Left lung (tissue), 10 donors: ENCODE data around the gene GHRL. TPM values are rescaled to one million over a fixed set of nuclear protein-coding genes. Genes with fewer than 3 reads are reported as not detected.
A peak's percentile ranks its signal among the peaks of the same experiment; 100 is the strongest.

Experiments
- ATAC-seq: fragments of 200-7000 bp; cut with Tn5 transposase; one replicate; pipeline ENCODE4 v1.9.1; 2020; ENCODE audit warnings: moderate library complexity
- DNase-seq, 4 donors: peaks; one replicate each; pipeline ENCODE4 v3.0.0-alpha.2; 2013 to 2020
- H3K27ac ChIP-seq, 2 donors: fragments of 200-600 bp; sonication (generic) in 1 of 2; one replicate each; pipeline versions ENCODE4 v1.5.0 to v1.8.0; 2020 to 2021
- H3K27me3 ChIP-seq, 2 donors: fragments of 200-600 bp; sonication (generic) in 1 of 2; one replicate each; pipeline versions ENCODE4 v1.5.0 to v1.8.0; 2020 to 2021
- H3K36me3 ChIP-seq, 2 donors: fragments of 200-600 bp; sonication (generic) in 1 of 2; one replicate each; pipeline versions ENCODE4 v1.5.0 to v1.8.0; 2020 to 2021
- H3K4me1 ChIP-seq, 2 donors: fragments of 200-600 bp; one replicate each; pipeline ENCODE4 v1.8.0; 2021
- H3K4me3 ChIP-seq, 2 donors: fragments of 200-600 bp; sonication (generic) in 1 of 2; one replicate each; pipeline versions ENCODE4 v1.5.0 to v1.8.0; 2020 to 2021; ENCODE audit warnings: mild to moderate bottlenecking in 1 of 2
- H3K9me3 ChIP-seq, 2 donors: fragments of 200-600 bp; sonication (generic) in 1 of 2; one replicate each; pipeline versions ENCODE4 v1.5.0 to v1.8.0; 2020 to 2021
- CTCF ChIP-seq, 2 donors: fragments of 200-600 bp; sonication (generic) in 1 of 2; IDR thresholded peaks; one replicate each; pipeline versions ENCODE4 v1.5.0 to v1.8.0; 2021; ENCODE audit warnings: antibody characterized with exemption in 2 of 2
- intact Hi-C, 2 donors: fragments of 100-400 bp; cut with DNase I; formaldehyde crosslinking; loops; one replicate each; pipeline versions ENCODE4 v1.11.2 to v1.14.2; 2022
- polyA plus RNA-seq, 6 donors: library from polyadenylated mRNA; unstranded; fragments of 120-200 nt; gene quantifications; one replicate each; pipeline ENCODE4 v1.2.1, GENCODE V29; 2013; ENCODE audit not compliant: insufficient read length in 6 of 6
- total RNA-seq, 2 donors: library from RNA; stranded (reverse); fragmentation: NEBNext Ultra II Directional; extraction: Animal tissue kit (Norgen Biotek cat#: 25700); gene quantifications; one replicate each; pipeline ENCODE4 v1.2.1, GENCODE V29; 2021
- donor health status: DM: no; HTN: yes; CAD: no.
- donor health status: DM: no; HTN: no; CAD: no.

Gene GHRL
- total and polyA plus RNA-seq, 8 donors: 0.17 to 195 (median 114) TPM

GRCh38 chr3:10247679-10248183 lies 45.0 kb downstream of the GHRL start:
- Histone ChIP-seq H3K27ac (peak overlapping the region; percentile 64 to 88), H3K9me3 (peaks cover 0 to 23% of the 10 kb centered on the region in 2 donors), H3K27me3 (no peaks in the 10 kb centered on the region), H3K4me1 (peaks cover 7 to 62% of the 10 kb centered on the region in 2 donors), H3K36me3 (peaks cover 0 to 42% of the 10 kb centered on the region in 2 donors), H3K4me3 (peak overlapping the region; percentile 64 to 90)
- no peak for TF ChIP-seq CTCF (IDR thresholded peaks at IDR 0.05)
- DNase-seq (no peak), ATAC-seq (no peak)
- intact Hi-C loops: no loop called here

GRCh38 chr3:10245081-10245712 lies 47.5 kb downstream of the GHRL start:
- Histone ChIP-seq H3K36me3 (peaks cover 0 to 56% of the 10 kb centered on the region in 2 donors), H3K4me1 (peaks cover 0 to 48% of the 10 kb centered on the region in 2 donors), H3K27me3 (no peaks in the 10 kb centered on the region), H3K4me3 (no peak overlapping the region), H3K27ac (peak overlapping the region in 1 of 2 donors; percentile 68), H3K9me3 (peaks cover 0 to 23% of the 10 kb centered on the region in 2 donors)
- ATAC-seq: no peak
- no peak for TF ChIP-seq CTCF (IDR thresholded peaks at IDR 0.05)
- intact Hi-C loops: no loop called here
- no peak for DNase-seq

GRCh38 chr3:10244009-10244408 lies 48.7 kb downstream of the GHRL start:
- H3K9me3 ChIP-seq: peaks cover 0 to 23% of the 10 kb centered on the region in 2 donors
- H3K36me3 ChIP-seq: peaks cover 0 to 67% of the 10 kb centered on the region in 2 donors
- H3K27me3 ChIP-seq: no peaks in the 10 kb centered on the region
- intact Hi-C loops: no loop called here
- no peak for DNase-seq
- no peak for TF ChIP-seq CTCF (IDR thresholded peaks at IDR 0.05)
- ATAC-seq: no peak
- peak overlapping the region in 1 of 2 donors; percentile 68 for H3K27ac ChIP-seq
- H3K4me1 ChIP-seq: peaks cover 0 to 38% of the 10 kb centered on the region in 2 donors
- no peak overlapping the region for H3K4me3 ChIP-seq

GRCh38 chr3:10242182-10243065 lies 50.3 kb downstream of the GHRL start:
- Histone ChIP-seq H3K9me3 (peaks cover 0 to 23% of the 10 kb centered on the region in 2 donors), H3K4me1 (peaks cover 0 to 31% of the 10 kb centered on the region in 2 donors), H3K27me3 (no peaks in the 10 kb centered on the region), H3K4me3 (no peak overlapping the region), H3K36me3 (peaks cover 0 to 80% of the 10 kb centered on the region in 2 donors), H3K27ac (peak overlapping the region; percentile 4 to 6)
- intact Hi-C loops: no loop called here
- ATAC-seq (peak; percentile 73), DNase-seq (no peak)
- no peak for TF ChIP-seq CTCF (IDR thresholded peaks at IDR 0.05)

- ATAC-seq (no peak), DNase-seq (no peak)
- intact Hi-C loops: no loop called here
- Histone ChIP-seq H3K27me3 (no peaks in the 10 kb centered on the region), H3K36me3 (peaks cover 0 to 92% of the 10 kb centered on the region in 2 donors), H3K4me1 (peaks cover 0 to 29% of the 10 kb centered on the region in 2 donors), H3K27ac (no peak overlapping the region), H3K9me3 (peaks cover 0 to 18% of the 10 kb centered on the region in 2 donors), H3K4me3 (no peak overlapping the region)
- TF ChIP-seq CTCF (IDR thresholded peaks at IDR 0.05): no peak
These were observed 51.9 kb downstream of the GHRL start for GRCh38 chr3:10240799-10241198.
